HepG2 (cell line): Measurements from ENCODE around the gene FAM131C. TPM values are rescaled to one million over a fixed set of nuclear protein-coding genes. Genes with fewer than 3 reads are reported as not detected.

ENCODE experiments used
- CREM ChIP-seq, 2 experiments: sonication (generic) in 1 of 2; formaldehyde crosslinking in 1 of 2; IDR thresholded peaks; 2 replicates each; pipeline versions ENCODE4 v1.4.0 to v1.6.1; 2016 to 2020; ENCODE audit warnings: antibody characterized with exemption in 1 of 2, mild to moderate bottlenecking in 1 of 2, missing genetic modification reagents in 1 of 2
- FOXO4 ChIP-seq: sonication (generic); formaldehyde crosslinking; conservative IDR thresholded peaks from 2 replicates; pipeline ENCODE4 v1.8.1; 2023; ENCODE audit warnings: missing genetic modification reagents
- HIC2 ChIP-seq: sonication (generic); formaldehyde crosslinking; IDR thresholded peaks from 2 replicates; pipeline ENCODE4 v1.9.0; 2022; ENCODE audit warnings: low read depth, missing genetic modification reagents
- KAT8 ChIP-seq: IDR thresholded peaks from 2 replicates; pipeline ENCODE4 v1.6.1; 2016; ENCODE audit warnings: missing genetic modification reagents, missing compliant biosample characterization
- MAZ ChIP-seq, 2 experiments: sonication (generic) in 1 of 2; formaldehyde crosslinking in 1 of 2; IDR thresholded peaks; 2 replicates each; pipeline versions ENCODE4 v1.5.0 to v1.6.1; 2012 to 2020; ENCODE audit warnings: low read depth in 2 of 2, mild to moderate bottlenecking in 2 of 2, borderline replicate concordance in 1 of 2, improper control_type of control experiment in 1 of 2, low read length in 1 of 2, missing genetic modification reagents in 1 of 2, moderate library complexity in 1 of 2
- MEF2D ChIP-seq: sonication (generic); formaldehyde crosslinking; IDR thresholded peaks from 2 replicates; pipeline ENCODE4 v1.5.1; 2020; ENCODE audit warnings: mild to moderate bottlenecking, missing genetic modification reagents
- NFKB2 ChIP-seq: sonication (generic); formaldehyde crosslinking; IDR thresholded peaks from 2 replicates; pipeline ENCODE4 v1.4.0; 2020; ENCODE audit warnings: missing genetic modification reagents, borderline replicate concordance
- POGK ChIP-seq: sonication (generic); formaldehyde crosslinking; conservative IDR thresholded peaks from 2 replicates; pipeline ENCODE4 v1.8.0; 2022; ENCODE audit warnings: mild to moderate bottlenecking, moderate library complexity, missing genetic modification reagents
- RXRA ChIP-seq: sonication (generic); formaldehyde crosslinking; IDR thresholded peaks from 2 replicates; pipeline ENCODE4 v1.5.1; 2020; ENCODE audit warnings: missing genetic modification reagents
- SP4 ChIP-seq: sonication (generic); formaldehyde crosslinking; IDR thresholded peaks from 2 replicates; pipeline ENCODE4 v1.8.1; 2023; ENCODE audit warnings: mild to moderate bottlenecking, missing genetic modification reagents
- TCF7L2 ChIP-seq: IDR thresholded peaks from 2 replicates; pipeline ENCODE4 v1.6.1; 2011; ENCODE audit warnings: mild to moderate bottlenecking, low read depth, low read length, moderate library complexity
- ZGPAT ChIP-seq: IDR thresholded peaks from 2 replicates; pipeline ENCODE4 v1.6.1; 2016; ENCODE audit warnings: mild to moderate bottlenecking
- ZMYM3 ChIP-seq: sonication (generic); formaldehyde crosslinking; IDR thresholded peaks from 2 replicates; pipeline ENCODE4 v1.5.1; 2020; ENCODE audit warnings: mild to moderate bottlenecking, missing genetic modification reagents
- ZNF30 ChIP-seq: sonication (generic); formaldehyde crosslinking; IDR thresholded peaks from 2 replicates; pipeline ENCODE4 v1.5.0; 2020; ENCODE audit warnings: mild to moderate bottlenecking, missing genetic modification reagents
- ZNF333 ChIP-seq: sonication (generic); formaldehyde crosslinking; IDR thresholded peaks from 2 replicates; pipeline ENCODE4 v1.4.0; 2020; ENCODE audit warnings: mild to moderate bottlenecking, missing genetic modification reagents, borderline replicate concordance
- ZNF33A ChIP-seq: sonication (generic); formaldehyde crosslinking; IDR thresholded peaks from 2 replicates; pipeline ENCODE4 v1.5.1; 2020; ENCODE audit warnings: missing genetic modification reagents, mild to moderate bottlenecking, moderate library complexity, borderline replicate concordance
- ZNF713 ChIP-seq: sonication (generic); formaldehyde crosslinking; IDR thresholded peaks from 2 replicates; pipeline ENCODE4 v1.4.0; 2020; ENCODE audit warnings: mild to moderate bottlenecking, missing genetic modification reagents
- polyA plus RNA-seq, 8 experiments: library from polyadenylated mRNA; depleted of rRNA in 3 of 8; stranded (reverse) in 7 of 8; unstranded in 1 of 8; fragments of >200 nt; fragmentation: Illumina TruSeq in 4 of 8; extraction: Trizol in 4 of 8; gene quantifications; 2 replicates each; pipeline versions ENCODE4 v1.2.1 to v1.2.3, GENCODE V29; 2011 to 2016; ENCODE audit warnings: low read depth in 4 of 8, missing spikeins in 1 of 8, mixed read lengths in 1 of 8; ENCODE audit not compliant: insufficient read depth in 1 of 8
- total RNA-seq, 5 experiments: library from RNA; depleted of rRNA; stranded (reverse); fragments of >200 nt; fragmentation: Illumina TruSeq; extraction: Trizol; gene quantifications; 2 replicates each; pipeline ENCODE4 v1.2.3, GENCODE V29; 2016; ENCODE audit warnings: low read depth in 1 of 5
- TF ChIP-seq, protein P1 (sequence below): sonication (generic); formaldehyde crosslinking; IDR thresholded peaks from 2 replicates; pipeline ENCODE4 v1.5.1; 2020; ENCODE audit warnings: mild to moderate bottlenecking, missing genetic modification reagents, moderate library complexity
- TF ChIP-seq, protein P2 (sequence below): sonication (generic); formaldehyde crosslinking; IDR thresholded peaks from 2 replicates; pipeline ENCODE4 v1.8.0; 2023; ENCODE audit warnings: mild to moderate bottlenecking, missing genetic modification reagents

The FAM131C gene
- total and polyA plus RNA-seq, 2 of the 13 experiments (the other 11 are each of a cell fraction or from before 2014, with no cell fraction given), result 0.07 TPM; not detected in 1

GRCh38 chr1:16032388-16033102, 40.9 kb downstream of the FAM131C start (continued):
- no peak for TF ChIP-seq TCF7L2
- TF ChIP-seq MAZ (IDR thresholded peaks at IDR 0.05; ENCODE audit: borderline replicate concordance, low read depth, low read length), result peak; percentile 74; the same call in 1 of the 2 replicates
- peak; percentile 74 for TF ChIP-seq MAZ (CRISPR knock-in tag; IDR thresholded peaks at IDR 0.05; ENCODE audit: low read depth)
- no peak for TF ChIP-seq ZNF713 (CRISPR knock-in tag)
- TF ChIP-seq ZNF333, result no peak
- TF ChIP-seq NFKB2 (CRISPR knock-in tag), result no peak
- no peak for TF ChIP-seq ZNF33A (CRISPR knock-in tag)
- TF ChIP-seq ZMYM3, result no peak
- 0 out of 2 replicates have a peak, but pooled peaks have one; percentile 53 for TF ChIP-seq MEF2D
- peak; percentile 52; the same call in 1 of the 2 replicates for TF ChIP-seq SP4 (CRISPR knock-in tag)
- TF ChIP-seq ZNF30 (CRISPR knock-in tag), result no peak
- no peak for TF ChIP-seq KAT8 (CRISPR knock-in tag)
- peak; percentile 21; the same call in 1 of the 2 replicates for TF ChIP-seq HIC2 (CRISPR knock-in tag)
- TF ChIP-seq, protein P1, sequence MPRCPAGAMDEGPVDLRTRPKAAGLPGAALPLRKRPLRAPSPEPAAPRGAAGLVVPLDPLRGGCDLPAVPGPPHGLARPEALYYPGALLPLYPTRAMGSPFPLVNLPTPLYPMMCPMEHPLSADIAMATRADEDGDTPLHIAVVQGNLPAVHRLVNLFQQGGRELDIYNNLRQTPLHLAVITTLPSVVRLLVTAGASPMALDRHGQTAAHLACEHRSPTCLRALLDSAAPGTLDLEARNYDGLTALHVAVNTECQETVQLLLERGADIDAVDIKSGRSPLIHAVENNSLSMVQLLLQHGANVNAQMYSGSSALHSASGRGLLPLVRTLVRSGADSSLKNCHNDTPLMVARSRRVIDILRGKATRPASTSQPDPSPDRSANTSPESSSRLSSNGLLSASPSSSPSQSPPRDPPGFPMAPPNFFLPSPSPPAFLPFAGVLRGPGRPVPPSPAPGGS (CRISPR knock-in tag), result no peak
- TF ChIP-seq CREM (IDR thresholded peaks at IDR 0.05), result no peak
- TF ChIP-seq CREM (CRISPR knock-in tag; IDR thresholded peaks at IDR 0.05), result no peak
- no peak for TF ChIP-seq ZGPAT (CRISPR knock-in tag)
- TF ChIP-seq POGK (CRISPR knock-in tag), result no peak
- TF ChIP-seq RXRA (CRISPR knock-in tag), result 0 out of 2 replicates have a peak, but pooled peaks have one; percentile 32
- no peak for TF ChIP-seq FOXO4
- TF ChIP-seq, protein P2, sequence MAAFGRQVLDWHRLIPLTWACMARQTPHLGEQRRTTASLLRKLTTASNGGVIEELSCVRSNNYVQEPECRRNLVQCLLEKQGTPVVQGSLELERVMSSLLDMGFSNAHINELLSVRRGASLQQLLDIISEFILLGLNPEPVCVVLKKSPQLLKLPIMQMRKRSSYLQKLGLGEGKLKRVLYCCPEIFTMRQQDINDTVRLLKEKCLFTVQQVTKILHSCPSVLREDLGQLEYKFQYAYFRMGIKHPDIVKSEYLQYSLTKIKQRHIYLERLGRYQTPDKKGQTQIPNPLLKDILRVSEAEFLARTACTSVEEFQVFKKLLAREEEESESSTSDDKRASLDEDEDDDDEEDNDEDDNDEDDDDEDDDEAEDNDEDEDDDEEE, result 0 out of 2 replicates have a peak, but pooled peaks have one; percentile 30
